Measurements from ENCODE around the gene RIN3.
A peak's percentile ranks its signal among the peaks of the same experiment; 100 is the strongest.
"Not testable (repeated sequence)": the region's sequence is repeated elsewhere in the genome, so short reads cannot be mapped to it uniquely, and the experiment has no call there.

The RIN3 gene

GRCh38 chr14:92531106-92531873 is 17.7 kb downstream of the RIN3 start:
- DNase-seq = peak; percentile 64

- no peak for DNase-seq
Observed at GRCh38 chr14:92532490-92533163, 19.0 kb downstream of the RIN3 start.

- DNase-seq = peak; percentile 14
Observed at GRCh38 chr14:92534932-92535643, 21.5 kb downstream of the RIN3 start.

- DNase-seq = not testable (repeated sequence)
Observed at GRCh38 chr14:92536231-92536630, 22.6 kb downstream of the RIN3 start.

GRCh38 chr14:92538412-92538985 is 24.9 kb downstream of the RIN3 start:
- DNase-seq = no peak

- no peak for DNase-seq
Observed at GRCh38 chr14:92539419-92539818, 25.8 kb downstream of the RIN3 start.

GRCh38 chr14:92539875-92540274 is 26.3 kb downstream of the RIN3 start:
- DNase-seq = no peak

- no peak for DNase-seq
Observed at GRCh38 chr14:92540472-92541048, 27.0 kb downstream of the RIN3 start.

GRCh38 chr14:92542766-92543554 is 29.4 kb downstream of the RIN3 start:
- no peak for DNase-seq

GRCh38 chr14:92544051-92544720 is 30.6 kb downstream of the RIN3 start:
- DNase-seq = no peak

GRCh38 chr14:92546347-92547053 is 32.9 kb downstream of the RIN3 start:
- DNase-seq = no peak

- DNase-seq = no peak
Observed at GRCh38 chr14:92549105-92549858, 35.7 kb downstream of the RIN3 start.

GRCh38 chr14:92549859-92550230 is 36.3 kb downstream of the RIN3 start:
- no peak for DNase-seq

- no peak for DNase-seq
Observed at GRCh38 chr14:92551044-92551841, 37.7 kb downstream of the RIN3 start.

- no peak for DNase-seq
Observed at GRCh38 chr14:92552066-92552465, 38.5 kb downstream of the RIN3 start.

- no peak for DNase-seq
Observed at GRCh38 chr14:92553438-92553837, 39.9 kb downstream of the RIN3 start.

- no peak for DNase-seq
Observed at GRCh38 chr14:92555465-92556111, 42.0 kb downstream of the RIN3 start.

- DNase-seq = no peak
Observed at GRCh38 chr14:92556255-92556741, 42.7 kb downstream of the RIN3 start.

Measured in effector CD8-positive, alpha-beta T cell (primary cell).